ENCODE measurements around the gene IBSP.

DNA sequence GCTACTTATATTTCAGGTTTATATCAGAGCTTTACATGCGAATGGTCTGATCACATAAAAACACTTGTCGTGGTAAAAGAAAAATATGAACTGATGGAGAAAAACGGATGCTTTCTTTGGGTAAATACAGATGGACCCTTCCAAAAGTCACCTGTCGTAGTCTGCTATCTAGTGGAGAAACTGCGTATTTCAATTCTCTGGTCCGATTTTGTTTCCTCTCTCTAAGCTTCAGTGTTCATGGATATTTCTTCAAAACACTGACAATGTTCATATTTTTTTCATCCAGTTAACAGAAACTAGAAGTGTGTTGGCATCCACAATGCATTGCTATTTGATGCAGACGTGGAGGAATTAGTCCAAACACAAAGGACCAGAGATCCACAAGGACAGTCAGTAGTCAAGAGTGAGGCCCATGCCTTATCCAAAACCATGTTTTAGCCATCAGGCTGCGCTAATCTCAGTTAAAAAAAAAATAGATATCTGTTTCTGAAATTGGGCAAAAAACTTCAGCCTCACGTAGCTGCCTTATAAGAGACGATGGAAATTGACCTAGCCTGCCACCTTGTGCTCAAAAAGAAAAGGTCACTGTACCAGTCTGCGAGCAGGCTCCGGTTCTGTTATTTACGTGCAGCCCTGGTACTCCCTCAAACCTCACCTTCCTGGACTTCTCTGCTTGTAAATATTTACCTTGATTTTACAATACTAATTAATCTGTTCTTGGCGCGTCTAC is 49.4 kb downstream of the IBSP start:
- no peak for TF ChIP-seq POLR2AphosphoS5 (IDR thresholded peaks at IDR 0.05; ENCODE audit: low read depth, low read length)
- TF ChIP-seq POLR2A (IDR thresholded peaks at IDR 0.05; ENCODE audit: low read depth, low read length) = no peak
